GM12891 (cell line): ENCODE data around the gene PSMD12.

ENCODE experiments used
- POLR2A ChIP-seq: IDR thresholded peaks from 2 replicates; pipeline ENCODE4 v1.6.1; 2011; ENCODE audit warnings: low read depth, low read length, control low read depth
- POLR2AphosphoS5 ChIP-seq: IDR thresholded peaks from 2 replicates; pipeline ENCODE4 v1.6.1; 2011; ENCODE audit warnings: low read depth, low read length, control low read depth
- SPI1 ChIP-seq: IDR thresholded peaks from 2 replicates; pipeline ENCODE4 v1.6.1; 2011; ENCODE audit warnings: low read depth, low read length, control low read depth

DNA sequence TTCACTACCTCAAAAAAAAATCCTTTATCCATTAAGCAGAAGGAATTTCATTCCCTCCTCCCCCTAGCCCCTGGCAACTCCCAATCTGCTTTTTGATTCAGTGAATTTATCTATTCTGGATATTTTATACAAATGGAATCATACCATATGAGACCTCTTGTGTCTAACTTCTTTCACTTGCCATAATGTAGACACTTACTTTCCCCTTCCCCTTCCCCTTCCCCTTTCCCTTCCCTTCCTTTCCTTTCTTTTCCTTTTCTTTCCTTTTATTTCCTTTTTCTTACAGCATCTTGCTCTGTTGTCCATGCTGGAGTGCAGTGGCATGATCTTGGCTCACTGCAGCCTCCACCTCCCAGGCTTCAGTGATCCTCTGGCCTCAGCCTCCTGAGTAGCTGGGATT is 50.5 kb downstream of the PSMD12 start:
- TF ChIP-seq POLR2A (no peak), SPI1 (no peak), POLR2AphosphoS5 (no peak)
